GM21737 (cell line): ENCODE data around the gene ELAVL4.

Source experiments
- ATAC-seq: cut with Tn5 transposase; IDR thresholded peaks from one replicate; pipeline ENCODE4 v1.9.1; 2021; ENCODE audit warnings: mild to moderate bottlenecking, moderate library complexity; ENCODE audit not compliant: unreplicated experiment

The ELAVL4 gene

GRCh38 chr1:50108497-50109059 lies at the start of gene ELAVL4:
Gene ELAVL4, plus strand, starts transcription at chr1:50108920. Its CDS starts 270 bp downstream, at chr1:50109190.
- ATAC-seq: no peak

DNA sequence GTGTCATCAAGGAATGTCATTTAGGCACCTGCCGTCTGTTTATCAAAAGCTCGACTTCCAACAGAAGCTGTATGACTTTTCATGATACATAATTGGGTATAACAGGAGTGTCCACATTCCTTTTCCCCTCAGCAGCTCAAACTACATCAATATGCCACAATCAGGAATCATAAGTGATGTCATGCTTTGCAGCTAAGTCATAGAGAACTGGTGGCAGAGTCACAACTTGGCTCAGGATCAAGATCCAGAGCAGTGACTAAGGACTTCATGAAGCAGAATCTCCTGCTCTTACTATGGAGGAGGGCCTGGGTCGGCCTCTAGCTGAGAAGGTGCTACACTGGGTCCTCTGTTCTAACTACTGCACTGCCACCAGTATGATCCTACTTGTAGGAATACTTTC lies 48.4 kb upstream of the ELAVL4 start:
- ATAC-seq: no peak

DNA sequence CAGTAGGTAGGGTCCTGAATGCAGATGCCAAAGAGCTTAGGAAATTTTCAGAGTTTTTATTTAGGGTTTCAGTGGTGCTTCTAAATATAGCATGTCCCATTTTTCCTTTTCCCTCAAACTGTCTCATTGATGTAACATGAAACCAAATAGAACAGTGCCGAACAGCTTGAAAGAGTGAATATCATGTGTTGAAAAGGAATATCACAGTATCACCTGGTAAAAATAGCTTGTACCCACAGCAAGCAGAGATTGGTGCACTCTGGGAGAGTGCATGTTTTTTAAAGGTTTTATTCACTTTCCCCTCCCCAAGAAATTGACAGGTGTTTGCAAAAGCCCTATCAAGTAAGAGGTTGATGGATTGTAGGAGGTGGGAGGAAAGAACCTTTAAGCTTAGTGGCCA lies 41.9 kb upstream of the ELAVL4 start:
- ATAC-seq: no peak

DNA sequence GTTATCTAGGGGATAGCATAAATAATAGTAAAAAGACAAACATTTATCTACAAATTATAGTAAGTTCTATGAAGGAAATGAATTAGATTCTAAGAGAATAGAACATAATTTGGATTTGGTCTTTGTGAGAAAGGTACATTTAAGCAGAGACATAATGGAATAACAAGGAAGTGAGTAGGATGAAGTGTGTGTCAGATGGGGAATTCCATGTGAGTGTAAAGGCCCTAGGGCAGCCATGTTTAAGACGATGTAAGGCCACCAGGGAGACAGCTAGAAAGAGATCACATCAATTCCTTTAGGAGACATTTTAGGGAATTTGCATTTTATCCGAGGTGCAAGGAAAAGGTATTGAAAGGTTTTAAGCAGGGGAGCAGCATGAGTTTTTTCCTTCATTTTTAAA lies 33.8 kb upstream of the ELAVL4 start:
- ATAC-seq: no peak

- no peak for ATAC-seq
These were observed 31.4 kb upstream of the ELAVL4 start for GRCh38 chr1:50077273-50077672.

DNA sequence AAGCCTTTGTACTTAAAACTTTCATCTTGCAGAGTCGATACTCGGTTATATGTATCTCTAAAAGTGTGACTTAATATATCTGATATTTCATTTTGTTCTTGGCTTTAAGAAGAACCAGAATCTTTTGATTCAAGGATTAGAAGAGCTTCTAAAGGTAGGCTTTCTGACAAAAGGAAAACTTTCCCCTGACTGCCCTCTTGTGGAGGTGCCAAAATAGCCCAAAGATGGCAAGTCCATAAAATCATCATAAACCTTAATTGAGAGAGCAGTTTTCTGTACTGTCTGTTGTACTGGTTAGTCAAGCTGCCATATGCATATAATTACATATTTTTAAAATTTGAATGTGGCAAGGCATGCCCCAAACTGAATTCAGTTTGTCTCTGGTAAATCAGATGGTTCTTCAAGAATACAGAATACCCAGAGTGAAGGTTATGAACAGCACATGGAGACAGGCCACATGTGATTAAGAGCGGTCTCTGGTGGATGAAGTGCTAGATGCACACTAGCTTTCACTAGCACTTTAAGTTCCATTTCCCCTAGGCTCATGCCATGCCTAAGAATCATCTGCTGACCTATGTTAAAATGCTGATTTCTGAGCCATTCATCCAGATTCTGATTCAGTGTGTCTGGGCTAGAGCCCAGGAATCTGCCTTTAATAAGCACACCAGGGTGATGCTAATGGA lies 27.7 kb upstream of the ELAVL4 start:
- no peak for ATAC-seq

DNA sequence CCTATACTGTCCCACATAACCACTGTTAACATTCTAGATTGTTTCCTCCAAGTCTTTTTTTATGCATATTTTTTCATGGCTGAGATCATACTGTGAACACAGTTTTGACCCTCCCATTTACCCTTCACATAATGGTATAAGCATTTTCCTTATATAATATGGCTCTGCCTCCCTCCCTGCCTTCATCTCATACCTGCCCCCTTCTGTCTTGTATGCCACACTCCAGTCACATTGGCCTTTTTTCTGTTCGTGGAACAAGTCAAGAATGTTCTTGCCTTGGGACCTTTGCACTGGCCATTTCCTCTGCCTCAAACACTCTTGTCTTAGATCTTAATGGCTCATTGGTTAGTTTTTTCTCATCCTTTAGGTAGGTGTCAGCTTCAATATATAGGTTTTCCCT lies 24.3 kb upstream of the ELAVL4 start:
- ATAC-seq: no peak

DNA sequence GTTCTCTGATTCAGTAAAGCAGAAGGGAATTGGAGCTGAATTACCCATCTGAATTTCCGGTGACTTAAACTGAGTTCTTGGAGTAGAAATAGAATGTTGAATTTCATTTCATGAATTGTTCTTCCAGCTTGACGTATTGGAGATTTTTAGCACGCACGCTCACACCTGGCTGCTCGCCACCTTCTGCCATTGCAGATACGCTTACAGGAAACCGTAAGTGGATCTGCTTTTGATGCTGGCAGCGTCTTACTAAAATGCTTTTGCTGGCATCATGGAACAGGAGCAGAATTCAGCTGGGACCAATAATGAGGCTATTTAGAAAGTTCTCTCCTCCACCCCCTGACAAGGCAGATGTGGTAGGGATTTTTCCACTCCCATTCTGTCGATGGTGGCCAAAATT lies 17.7 kb upstream of the ELAVL4 start:
- ATAC-seq: no peak

DNA sequence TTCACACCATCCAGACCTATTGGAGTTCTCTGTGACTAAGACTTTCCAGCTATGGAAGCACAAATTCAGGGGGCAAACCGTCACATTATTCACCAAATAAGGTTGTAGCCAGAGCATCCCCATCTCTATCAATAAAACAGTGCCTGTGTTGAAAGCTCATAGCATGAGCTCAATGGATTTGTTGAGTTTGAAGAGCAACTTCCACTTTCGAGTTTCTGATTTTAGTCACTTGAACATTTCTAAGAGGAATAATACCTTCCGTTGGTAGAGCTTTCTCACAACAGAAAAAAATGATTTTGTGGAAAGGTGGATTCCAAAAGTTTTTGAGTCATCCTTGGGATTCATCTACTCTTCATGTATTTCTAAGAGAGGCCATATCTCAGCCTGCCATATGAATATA lies 13.0 kb upstream of the ELAVL4 start:
- no peak for ATAC-seq

DNA sequence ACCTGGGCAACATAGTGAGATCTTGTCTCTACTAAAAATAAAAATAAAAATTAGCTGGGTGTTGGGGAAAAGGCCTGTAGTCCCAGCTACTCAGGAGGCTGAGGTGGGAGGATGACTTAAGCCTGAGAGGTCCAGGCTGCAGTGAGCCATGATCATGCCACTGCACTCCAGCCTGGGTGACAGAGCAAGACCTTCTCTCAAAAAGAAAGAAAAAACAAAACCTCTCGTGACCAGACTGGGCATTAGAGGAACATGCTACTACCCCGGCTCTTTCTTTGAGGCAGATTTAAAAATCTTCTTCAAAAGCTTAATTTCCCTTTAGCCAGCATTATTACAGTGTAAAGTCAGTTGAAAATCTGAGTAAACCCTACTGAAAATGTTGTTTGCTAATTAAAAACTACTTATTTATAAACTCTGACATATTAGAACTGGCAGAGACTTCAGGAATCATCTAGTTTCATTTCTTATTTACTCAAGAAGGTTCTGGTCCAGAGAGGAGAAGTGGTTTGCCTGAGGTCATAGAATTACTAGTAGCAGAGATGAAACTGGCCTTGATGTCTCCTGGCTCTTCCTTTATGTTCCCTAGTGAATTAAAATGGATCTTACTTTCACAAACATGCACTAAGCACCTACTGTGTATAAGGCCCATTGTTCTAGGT lies 11.6 kb upstream of the ELAVL4 start:
- no peak for ATAC-seq

DNA sequence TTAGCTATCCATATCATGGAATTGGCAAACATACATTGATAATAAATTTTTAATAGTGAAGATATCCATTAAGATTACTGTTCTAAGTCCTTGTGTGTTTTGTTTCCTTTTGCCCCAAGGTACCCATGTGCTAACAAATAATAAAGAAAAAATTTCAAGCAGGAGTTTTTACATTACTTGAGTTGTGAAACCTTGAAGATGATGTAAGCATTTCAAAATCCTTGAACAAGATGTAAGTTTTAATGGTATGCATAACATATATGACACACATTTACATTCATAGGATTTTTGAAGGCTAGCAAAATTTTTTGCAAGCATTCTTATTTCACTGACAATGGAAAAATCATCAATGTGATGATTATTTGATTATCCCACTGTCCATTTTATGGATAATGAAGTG lies 10.9 kb upstream of the ELAVL4 start:
- ATAC-seq: no peak

DNA sequence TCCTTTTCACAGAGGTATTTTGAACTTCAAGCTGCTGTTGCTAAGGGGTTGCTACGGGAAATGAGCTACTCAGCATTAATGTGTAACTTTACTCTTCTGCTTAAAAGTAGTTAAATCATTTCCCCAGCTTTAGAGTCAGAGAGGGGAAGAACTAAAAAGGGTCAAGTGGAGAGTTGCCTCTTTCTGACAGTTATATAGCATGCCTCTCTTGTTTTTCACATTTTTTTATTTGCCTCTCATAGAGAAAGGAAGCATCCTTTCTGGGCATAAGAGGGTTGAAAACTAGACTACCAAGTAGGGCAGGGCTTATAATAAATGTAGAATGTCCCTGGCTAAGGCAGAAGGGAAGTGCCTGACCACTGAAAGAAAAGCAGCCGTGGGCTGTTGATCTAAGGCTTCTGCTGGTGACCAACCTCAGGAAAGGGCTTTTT lies 10.1 kb upstream of the ELAVL4 start:
- no peak for ATAC-seq

DNA sequence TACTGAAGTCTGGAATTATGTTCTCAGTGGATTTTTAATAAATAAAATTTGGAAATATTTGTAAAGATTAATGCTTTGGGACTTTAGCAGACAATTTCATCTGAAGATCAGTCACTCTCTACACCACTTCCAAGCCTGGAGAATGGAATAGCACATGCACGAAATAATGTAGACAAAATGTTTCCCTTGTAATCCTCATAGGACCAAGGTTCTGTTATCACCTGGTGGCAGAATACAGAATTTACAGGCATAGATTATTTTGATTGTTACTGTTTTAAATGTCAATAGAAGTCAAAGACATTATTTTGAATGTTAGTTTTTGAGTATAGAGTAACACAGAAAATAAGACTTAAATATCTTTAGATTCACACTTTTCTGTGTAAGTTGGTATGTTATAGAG lies 9.1 kb upstream of the ELAVL4 start:
- ATAC-seq: no peak

DNA sequence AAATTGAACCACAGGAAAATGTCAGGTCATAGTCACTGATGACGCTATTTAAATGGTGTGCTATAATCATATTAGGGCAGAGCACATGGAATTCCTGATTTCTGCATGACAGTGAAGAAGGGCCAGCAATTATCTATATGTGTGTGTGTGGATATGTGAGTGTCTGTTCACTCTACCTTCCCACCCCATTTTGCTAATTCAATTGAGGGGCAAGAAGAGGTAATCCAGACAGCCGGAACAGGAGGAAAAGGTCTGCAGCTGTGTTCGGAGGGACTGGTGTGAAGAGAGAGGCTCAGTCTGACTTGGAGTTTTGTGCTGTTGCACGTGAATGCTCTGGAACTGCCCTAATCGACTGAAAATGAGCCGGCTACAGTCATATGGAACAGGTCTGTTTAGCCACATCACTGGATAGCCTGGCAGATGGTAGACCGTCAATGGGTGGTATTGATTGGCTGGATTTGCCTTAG lies 5.1 kb upstream of the ELAVL4 start:
- no peak for ATAC-seq

GRCh38 chr1:50105433-50105832 lies 3.3 kb upstream of the ELAVL4 start:
- no peak for ATAC-seq

DNA sequence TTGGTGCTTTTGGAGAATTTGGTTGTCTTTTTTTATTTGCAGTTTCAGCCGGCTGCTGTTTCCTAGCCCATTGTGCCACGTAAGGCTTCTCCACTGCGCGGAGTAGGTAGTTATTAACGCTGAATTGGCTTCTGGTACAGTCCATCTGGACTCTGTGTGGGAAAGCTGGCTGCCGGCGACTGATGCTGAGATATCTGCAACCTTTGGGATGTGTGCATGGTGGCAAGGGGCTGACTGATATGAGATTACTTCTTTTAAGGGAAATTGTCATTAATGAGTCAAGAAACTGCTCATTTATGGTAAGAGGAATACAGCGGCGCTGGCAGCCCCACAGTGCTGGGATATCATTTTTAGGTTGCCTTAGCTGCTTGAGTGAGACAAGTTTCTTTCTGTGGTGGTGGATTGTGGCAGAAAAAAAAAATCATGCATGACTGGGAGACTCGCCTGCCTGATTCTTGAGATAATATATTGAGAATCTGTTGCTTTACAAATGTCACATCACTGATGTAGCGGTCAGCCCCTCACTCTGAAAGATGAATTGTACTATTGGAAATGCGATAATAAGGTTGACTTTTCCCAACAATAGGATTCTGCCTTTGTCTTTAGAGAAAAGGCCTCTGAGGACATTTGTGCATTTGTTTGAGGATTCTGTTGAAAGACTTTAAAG lies 2.5 kb upstream of the ELAVL4 start:
- ATAC-seq: no peak

- no peak for ATAC-seq
These were observed 396 bp downstream of the ELAVL4 start for GRCh38 chr1:50109116-50109515.

DNA sequence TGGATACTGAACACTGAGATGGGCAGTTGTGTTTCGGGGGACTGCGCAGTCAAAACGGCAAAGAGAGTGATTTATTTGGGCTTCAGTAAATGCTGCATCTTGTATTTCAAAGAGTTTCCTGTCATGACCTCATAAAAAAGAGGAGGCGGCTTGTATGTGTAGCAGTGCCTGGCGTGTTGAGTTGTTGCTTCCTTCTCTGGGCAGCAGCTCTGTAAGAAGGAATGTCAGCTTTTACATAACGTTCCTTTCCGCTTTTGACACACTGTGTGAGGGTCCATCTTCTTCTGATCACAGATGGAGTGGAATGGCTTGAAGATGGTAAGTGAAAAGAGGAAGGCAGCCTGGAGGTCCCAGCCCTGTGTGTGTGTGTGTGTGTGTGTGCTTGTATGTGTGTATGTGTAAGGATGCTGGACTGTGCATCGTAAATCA lies 941 bp downstream of the ELAVL4 start:
- no peak for ATAC-seq

- ATAC-seq: no peak
These were observed 1.4 kb downstream of the ELAVL4 start for GRCh38 chr1:50110151-50110550.

DNA sequence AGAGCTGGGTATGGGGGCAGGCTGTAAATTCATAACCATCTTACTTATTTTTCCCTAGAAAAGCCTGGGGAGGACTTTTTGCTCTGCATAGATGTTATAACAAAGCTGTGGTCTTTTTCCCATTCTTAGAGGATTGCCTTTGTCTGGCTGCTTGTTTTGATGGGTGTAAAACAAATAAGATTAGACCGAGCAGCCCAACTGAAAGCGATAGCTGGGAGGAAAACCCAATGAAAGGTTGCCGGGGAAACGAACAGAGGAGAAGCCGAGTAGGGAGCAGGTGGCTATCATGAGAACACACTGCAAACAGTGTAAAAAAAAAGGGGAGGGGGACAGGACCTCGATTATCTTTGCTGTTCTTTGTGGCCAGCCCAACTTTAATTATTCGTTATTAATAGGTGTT lies 1.9 kb downstream of the ELAVL4 start:
- ATAC-seq: no peak

DNA sequence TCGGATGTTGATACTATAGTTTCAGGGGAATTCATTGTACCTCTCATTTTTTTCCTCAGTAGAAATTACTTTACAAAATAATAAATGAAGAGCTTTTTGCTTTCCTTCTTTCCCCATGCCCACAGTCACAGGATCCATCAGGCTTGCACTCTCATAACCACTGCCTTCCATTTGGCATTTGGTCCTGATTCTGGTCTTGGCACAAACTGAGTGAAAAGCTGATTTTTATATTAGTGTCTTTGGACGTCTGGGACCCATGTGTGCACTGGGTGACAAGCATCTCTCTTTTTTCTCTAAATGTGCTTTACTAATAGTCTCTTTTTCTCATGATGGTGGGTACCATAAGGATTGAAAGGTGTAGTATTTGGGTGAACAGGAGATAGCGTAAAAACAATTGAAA lies 2.8 kb downstream of the ELAVL4 start:
- ATAC-seq: no peak

DNA sequence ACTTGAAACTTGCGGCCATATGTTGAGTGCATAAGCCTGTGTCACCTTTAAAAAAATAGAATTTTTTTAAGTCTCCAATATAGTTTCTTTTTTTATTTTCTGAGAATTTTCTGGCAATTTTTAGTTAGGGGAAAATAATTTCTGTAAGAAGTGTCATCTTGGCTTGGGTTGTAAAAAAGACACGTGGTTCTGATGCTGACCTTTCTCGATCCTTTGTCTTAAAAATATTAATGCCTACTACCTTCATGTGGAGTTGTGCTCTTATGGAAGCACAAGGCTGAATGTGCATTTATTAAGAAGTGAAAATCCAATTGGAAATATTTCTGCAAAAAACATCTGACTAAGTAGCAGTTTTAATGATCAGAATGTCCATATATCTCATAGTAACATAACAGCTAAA lies 3.5 kb downstream of the ELAVL4 start:
- ATAC-seq: no peak
